Tibial nerve (tissue), 4 donors: ENCODE data around the gene PADI1. TPM values are rescaled to one million over a fixed set of nuclear protein-coding genes. Genes with fewer than 3 reads are reported as not detected.

Experiments
- DNase-seq, 2 donors: peaks; one replicate each; pipeline ENCODE4 v3.0.0-alpha.2; 2019; ENCODE audit warnings: low spot score in 2 of 2
- H3K27ac ChIP-seq, 4 donors: fragments of 200-600 bp; sonication (generic) in 3 of 4; one replicate each; pipeline ENCODE4 v1.5.1; 2017 to 2019; ENCODE audit warnings: mild to moderate bottlenecking in 1 of 4
- H3K27me3 ChIP-seq, 2 donors: fragments of 200-600 bp; sonication (generic) in 1 of 2; one replicate each; pipeline versions ENCODE4 v1.5.1 to v1.6.0; 2017 to 2019
- H3K36me3 ChIP-seq, 3 donors: fragments of 200-600 bp; sonication (generic); one replicate each; pipeline ENCODE4 v1.5.1; 2018 to 2019
- H3K4me1 ChIP-seq, 4 donors: fragments of 200-600 bp; sonication (generic) in 3 of 4; one replicate each; pipeline ENCODE4 v1.5.1; 2017 to 2019
- H3K4me3 ChIP-seq, 4 donors: fragments of 200-600 bp; sonication (generic) in 3 of 4; one replicate each; pipeline ENCODE4 v1.5.1; 2017 to 2019; ENCODE audit warnings: mild to moderate bottlenecking in 1 of 4, moderate library complexity in 1 of 4
- H3K9me3 ChIP-seq, 4 donors: fragments of 200-600 bp; sonication (generic) in 3 of 4; one replicate each; pipeline ENCODE4 v1.5.1; 2017 to 2019
- EP300 ChIP-seq, 2 donors: sonication (generic); formaldehyde crosslinking; IDR thresholded peaks; one replicate each; pipeline ENCODE4 v1.6.1; 2017; ENCODE audit warnings: antibody characterized with exemption in 2 of 2, mild to moderate bottlenecking in 1 of 2
- POLR2A ChIP-seq, 2 donors: fragments of 450-650 bp; IDR thresholded peaks; one replicate each; pipeline ENCODE4 v1.6.1; 2017; ENCODE audit warnings: antibody characterized with exemption in 2 of 2, mild to moderate bottlenecking in 2 of 2, moderate library complexity in 2 of 2
- WGBS, 2 donors: methylation state at CpG; one replicate each; pipeline ENCODE4 v1.1.5; 2018; 5-methylcytosine and 5-hydroxymethylcytosine counted together
- total RNA-seq, 4 donors: library from RNA; depleted of rRNA; stranded (reverse); fragments of >200 nt; gene quantifications; one replicate each; pipeline ENCODE4 v1.1.0, GENCODE V29; 2016
- TF ChIP-seq, protein P1 (sequence below), 5 experiments: fragments of 200-600 bp in 3 of 5; fragments of 450-650 bp in 2 of 5; sonication (generic) in 3 of 5; IDR thresholded peaks; one replicate each; pipeline ENCODE4 v1.5.1; 2016 to 2019; ENCODE audit warnings: antibody characterized with exemption in 5 of 5, mild to moderate bottlenecking in 3 of 5, moderate library complexity in 2 of 5

The PADI1 gene
- total RNA-seq, 4 donors from 2014 or later, result not detected

DNA sequence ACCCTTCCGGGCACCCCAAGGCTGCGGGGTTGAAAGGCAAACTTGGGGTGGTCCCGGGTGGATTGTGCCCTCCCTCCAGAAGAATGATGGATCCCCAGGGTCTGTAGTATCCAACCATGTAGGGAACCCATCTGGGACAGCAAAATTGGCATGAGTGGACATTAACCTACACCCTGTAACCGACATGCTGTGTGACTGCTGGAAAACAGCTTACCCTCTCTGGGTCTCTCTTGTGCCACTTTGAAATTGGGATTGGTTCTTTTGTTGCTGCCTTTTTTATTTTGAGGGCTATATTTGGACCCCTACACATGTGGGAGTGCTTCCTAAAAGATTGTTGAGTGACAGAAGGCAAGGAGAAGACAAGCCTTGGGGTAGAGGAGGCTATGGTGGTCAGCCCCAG lies 19.5 kb downstream of the PADI1 start:
- no peak for TF ChIP-seq EP300 (IDR thresholded peaks at IDR 0.05)
- TF ChIP-seq, protein P1, sequence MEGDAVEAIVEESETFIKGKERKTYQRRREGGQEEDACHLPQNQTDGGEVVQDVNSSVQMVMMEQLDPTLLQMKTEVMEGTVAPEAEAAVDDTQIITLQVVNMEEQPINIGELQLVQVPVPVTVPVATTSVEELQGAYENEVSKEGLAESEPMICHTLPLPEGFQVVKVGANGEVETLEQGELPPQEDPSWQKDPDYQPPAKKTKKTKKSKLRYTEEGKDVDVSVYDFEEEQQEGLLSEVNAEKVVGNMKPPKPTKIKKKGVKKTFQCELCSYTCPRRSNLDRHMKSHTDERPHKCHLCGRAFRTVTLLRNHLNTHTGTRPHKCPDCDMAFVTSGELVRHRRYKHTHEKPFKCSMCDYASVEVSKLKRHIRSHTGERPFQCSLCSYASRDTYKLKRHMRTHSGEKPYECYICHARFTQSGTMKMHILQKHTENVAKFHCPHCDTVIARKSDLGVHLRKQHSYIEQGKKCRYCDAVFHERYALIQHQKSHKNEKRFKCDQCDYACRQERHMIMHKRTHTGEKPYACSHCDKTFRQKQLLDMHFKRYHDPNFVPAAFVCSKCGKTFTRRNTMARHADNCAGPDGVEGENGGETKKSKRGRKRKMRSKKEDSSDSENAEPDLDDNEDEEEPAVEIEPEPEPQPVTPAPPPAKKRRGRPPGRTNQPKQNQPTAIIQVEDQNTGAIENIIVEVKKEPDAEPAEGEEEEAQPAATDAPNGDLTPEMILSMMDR (IDR thresholded peaks at IDR 0.05), result no peak
- no peak for TF ChIP-seq POLR2A (IDR thresholded peaks at IDR 0.05)
- WGBS, 2 donors, result 94 to 96% methylated on average over 4 of the region's 4 CpGs
- no peaks in the 10 kb centered on the region for H3K27me3 ChIP-seq

DNA sequence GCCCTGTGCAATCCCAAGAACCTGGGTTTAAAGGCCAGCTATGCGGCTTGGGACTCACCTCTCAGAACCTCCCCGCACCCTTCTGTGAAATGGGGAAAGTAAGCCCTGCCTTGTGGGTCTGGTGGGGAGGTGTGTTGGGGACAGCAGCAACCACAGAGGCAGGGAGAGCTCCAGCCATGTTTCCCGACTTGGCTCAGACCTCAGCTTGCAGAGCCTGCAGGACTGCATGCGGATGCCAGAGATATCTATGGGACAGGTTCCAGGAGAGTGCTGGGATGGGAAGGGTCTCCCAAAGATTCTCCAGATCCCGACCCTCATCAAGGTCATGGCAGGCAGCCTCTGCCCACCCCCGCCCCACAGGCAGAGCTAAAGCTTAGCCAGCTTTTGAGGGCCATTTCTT lies 20.2 kb downstream of the PADI1 start:
- TF ChIP-seq EP300 (IDR thresholded peaks at IDR 0.05) (no peak), POLR2A (IDR thresholded peaks at IDR 0.05) (no peak)
- TF ChIP-seq, protein P1 (IDR thresholded peaks at IDR 0.05), result no peak
- no peak overlapping the region for H3K27ac ChIP-seq
- H3K27me3 ChIP-seq, result no peaks in the 10 kb centered on the region
- no peaks in the 10 kb centered on the region for H3K9me3 ChIP-seq
- 68 to 76% methylated on average over 5 to 6 of the region's 6 CpGs for WGBS, 2 donors
- no peak overlapping the region for H3K4me3 ChIP-seq
- H3K4me1 ChIP-seq, result no peaks in the 10 kb centered on the region
- H3K36me3 ChIP-seq, result no peaks in the 10 kb centered on the region
- DNase-seq, result no peak

More for the DNA sequence above, 19.5 kb downstream of the PADI1 start:
- no peak for DNase-seq
- Histone ChIP-seq H3K4me1 (no peaks in the 10 kb centered on the region), H3K36me3 (no peaks in the 10 kb centered on the region), H3K4me3 (no peak overlapping the region), H3K9me3 (no peaks in the 10 kb centered on the region), H3K27ac (no peak overlapping the region)

DNA sequence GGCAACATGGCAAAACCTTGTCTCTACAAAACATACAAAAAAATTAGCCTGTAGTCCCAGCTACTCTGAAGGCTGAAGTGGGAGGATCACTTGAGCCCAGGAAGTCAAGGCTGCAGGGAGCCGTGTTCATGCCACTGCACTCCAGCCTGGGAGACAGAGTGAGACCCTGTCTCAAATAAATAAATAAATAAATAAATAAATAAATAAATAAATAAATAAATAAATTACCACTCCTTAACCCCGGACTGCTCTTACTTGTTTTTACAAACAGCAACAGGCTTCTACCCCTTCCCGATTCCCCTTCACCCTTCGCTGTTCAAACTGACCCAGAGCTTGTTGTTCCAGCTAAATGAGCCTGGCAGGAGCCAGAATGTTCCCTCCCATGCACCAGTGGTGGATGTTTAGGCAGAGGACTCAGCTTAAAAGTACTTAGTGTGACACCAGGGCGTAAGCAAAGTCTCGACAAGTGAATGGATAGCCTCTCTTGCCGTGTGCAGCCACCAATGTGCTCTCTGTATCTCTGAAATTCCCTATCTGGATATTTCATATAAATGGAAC lies 22.5 kb downstream of the PADI1 start:
- Histone ChIP-seq H3K9me3 (no peaks in the 10 kb centered on the region), H3K27ac (no peak overlapping the region), H3K27me3 (no peaks in the 10 kb centered on the region), H3K36me3 (no peaks in the 10 kb centered on the region), H3K4me3 (no peak overlapping the region), H3K4me1 (no peaks in the 10 kb centered on the region)
- no peak for TF ChIP-seq POLR2A (IDR thresholded peaks at IDR 0.05)
- no peak for TF ChIP-seq EP300 (IDR thresholded peaks at IDR 0.05)
- TF ChIP-seq, protein P1 (IDR thresholded peaks at IDR 0.05), result no peak
- DNase-seq, result no peak
- 54 to 61% methylated on average over 7 of the region's 7 CpGs for WGBS, 2 donors

DNA sequence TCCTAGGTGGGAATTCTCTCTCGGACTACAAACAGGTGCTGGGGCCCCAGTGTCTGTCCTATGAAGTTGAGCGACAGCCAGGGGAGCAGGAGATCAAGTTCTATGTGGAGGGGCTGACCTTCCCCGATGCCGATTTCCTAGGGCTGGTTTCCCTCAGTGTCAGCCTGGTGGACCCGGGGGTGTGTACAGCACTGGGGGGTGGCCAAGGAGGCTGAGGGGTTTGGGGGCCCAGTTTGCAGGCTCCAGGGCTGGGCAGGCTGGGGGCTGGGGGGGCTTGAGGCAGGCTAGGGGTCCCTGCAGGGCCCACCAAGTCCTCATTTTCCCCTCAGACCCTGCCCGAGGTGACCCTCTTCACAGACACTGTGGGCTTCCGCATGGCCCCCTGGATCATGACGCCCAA lies 23.7 kb downstream of the PADI1 start:
- WGBS, 2 donors, result 75% methylated on average over 7 of the region's 8 CpGs
- Histone ChIP-seq H3K4me3 (no peak overlapping the region), H3K4me1 (peaks cover 0 to under 1% (median 0%) of the 10 kb centered on the region in 4 donors), H3K27me3 (no peaks in the 10 kb centered on the region), H3K36me3 (no peaks in the 10 kb centered on the region), H3K27ac (no peak overlapping the region), H3K9me3 (no peaks in the 10 kb centered on the region)
- no peak for DNase-seq
- TF ChIP-seq, protein P1 (IDR thresholded peaks at IDR 0.05), result no peak
- no peak for TF ChIP-seq EP300 (IDR thresholded peaks at IDR 0.05)
- no peak for TF ChIP-seq POLR2A (IDR thresholded peaks at IDR 0.05)

DNA sequence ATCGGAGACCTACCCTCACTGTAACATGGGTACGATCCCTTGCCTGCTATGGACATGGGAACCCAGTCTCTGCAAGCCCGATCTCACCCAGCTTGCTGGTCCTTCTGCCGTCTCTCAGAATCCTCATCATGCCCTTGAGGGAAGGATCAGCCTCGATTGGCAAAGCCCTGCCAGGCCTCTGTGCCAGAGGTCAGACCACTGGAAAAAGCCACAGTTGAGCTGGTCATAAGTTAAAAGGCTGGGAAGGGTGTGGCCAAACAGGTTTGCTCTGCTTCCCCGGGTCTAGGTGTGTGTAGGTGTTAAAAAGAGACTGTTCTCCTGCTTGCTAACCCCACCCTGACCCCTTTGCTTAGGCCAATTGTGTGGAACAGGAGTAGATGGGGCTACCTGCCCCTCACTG lies 24.5 kb downstream of the PADI1 start:
- Histone ChIP-seq H3K36me3 (no peaks in the 10 kb centered on the region), H3K4me3 (no peak overlapping the region), H3K27ac (no peak overlapping the region), H3K27me3 (no peaks in the 10 kb centered on the region), H3K4me1 (peaks cover 0 to 4% (median 0%) of the 10 kb centered on the region in 4 donors), H3K9me3 (no peaks in the 10 kb centered on the region)
- 33 to 71% methylated on average over 1 to 6 of the region's 6 CpGs for WGBS, 2 donors
- DNase-seq, result no peak
- no peak for TF ChIP-seq EP300 (IDR thresholded peaks at IDR 0.05)
- TF ChIP-seq, protein P1 (IDR thresholded peaks at IDR 0.05), result no peak
- TF ChIP-seq POLR2A (IDR thresholded peaks at IDR 0.05), result no peak
